Measurements from ENCODE around the gene SAMD4B. TPM values are rescaled to one million over a fixed set of nuclear protein-coding genes. Genes with fewer than 3 reads are reported as not detected.

The SAMD4B gene
- total and polyA plus RNA-seq, 10 of the 15 experiments (the other 5 are each of a cell fraction or from before 2014, with no cell fraction given): 2.4 to 43.3 (median 23.9) TPM

GRCh38 chr19:39333507-39333906 lies 8.7 kb upstream of the SAMD4B start:
- Histone ChIP-seq H2AFZ (ENCODE audit: control insufficient read depth, low read depth, low read length) (no peak overlapping the region), H3K79me2 (ENCODE audit: control insufficient read depth, insufficient read depth, low read length) (peaks cover 17% of the 10 kb centered on the region), H3K27me3 (replicated peaks in 1 of 2; ENCODE audit: control insufficient read depth in 2 of 2, insufficient read depth in 2 of 2, low read length in 1 of 2) (no peaks in the 10 kb centered on the region), H4K20me1 (ENCODE audit: control insufficient read depth, insufficient read depth) (no peaks in the 10 kb centered on the region), H3K4me2 (ENCODE audit: control insufficient read depth, insufficient read depth) (no peak overlapping the region), H3K4me3 (no peak overlapping the region), H3K9ac (ENCODE audit: control insufficient read depth, insufficient read depth, low read length) (no peak overlapping the region), H3K4me1 (ENCODE audit: control insufficient read depth, insufficient read depth, low read length) (peaks cover 14% of the 10 kb centered on the region), H3K9me3 (replicated peaks; ENCODE audit: control insufficient read depth, insufficient read depth, low read length) (no peaks in the 10 kb centered on the region), H3K27ac (ENCODE audit: control insufficient read depth, insufficient read depth) (no peak overlapping the region), H3K36me3 (ENCODE audit: control insufficient read depth in 2 of 2, insufficient read depth in 2 of 2, low read length in 1 of 2) (peaks cover 0 to 6% of the 10 kb centered on the region in 2 experiments; a peak in 1 of 4 replicates)
- DNase-seq (ENCODE audit: low read depth, low spot score) (no peak), FAIRE-seq (no peak), ATAC-seq (no peak)
- WGBS (ENCODE audit: insufficient coverage, insufficient replicate concordance, low lambda C conversion rate, missing lambda C conversion rate): 76% methylated on average over 5 of the region's 6 CpGs
- BruUV-seq (replicated peaks): no TSS peak
- TF ChIP-seq PBX3 (IDR thresholded peaks at IDR 0.05; ENCODE audit: insufficient replicate concordance, low read depth, low read length) (no peak), PML (IDR thresholded peaks at IDR 0.05; ENCODE audit: low read length) (no peak), MYC (IDR thresholded peaks at IDR 0.05; ENCODE audit: insufficient read depth, insufficient read length, insufficient replicate concordance, low read length, severe bottlenecking) (no peak), ZNF207 (IDR thresholded peaks at IDR 0.05; ENCODE audit: borderline replicate concordance) (no peak), EZH2 (IDR thresholded peaks at IDR 0.05; ENCODE audit: borderline replicate concordance, control insufficient read depth, low read depth, low read length) (no peak), ZBTB33 (IDR thresholded peaks at IDR 0.05) (no peak), NBN (IDR thresholded peaks at IDR 0.05) (no peak), GABPA (IDR thresholded peaks at IDR 0.05; ENCODE audit: low read depth) (no peak), IRF3 (IDR thresholded peaks at IDR 0.05) (no peak)
- ChIA-PET SMC1A (ENCODE audit: uncharacterized antibody, unreplicated experiment) (interaction anchor here (2.9 kb wide), 1 partner anchor 211 kb away, joined by 8 read pairs; no protein-coding TSS in a partner anchor), POLR2A (interaction anchor here (2.8 kb wide), 1 partner anchor 64 kb away, joined by 9 read pairs; no protein-coding TSS in a partner anchor), CTCF (interaction anchor here (1.2 kb wide), 1 partner anchor 13 kb away, joined by 4 read pairs; no protein-coding TSS in a partner anchor), RAD21 (ENCODE audit: unreplicated experiment) (interaction anchor here (1.4 kb wide), 1 partner anchor 78 kb away, joined by 3 read pairs; no protein-coding TSS in a partner anchor)
- intact Hi-C loops (cut with micrococcal nuclease; ENCODE audit: unreplicated experiment): no loop called here
- in situ Hi-C loops (cut with MboI): no loop called here
